Upper lobe of left lung (tissue), 4 donors: Measurements from ENCODE around the gene SLC6A16.

Experiments
- CTCF ChIP-seq, 6 experiments: fragments of 450-650 bp in 4 of 6; fragments of 200-600 bp in 2 of 6; sonication (generic) in 2 of 6; IDR thresholded peaks; one replicate each; pipeline ENCODE4 v1.5.1; 2016 to 2019; ENCODE audit warnings: antibody characterized with exemption in 6 of 6
- POLR2A ChIP-seq, 4 donors: fragments of 450-650 bp; IDR thresholded peaks; one replicate each; pipeline ENCODE4 v1.5.1; 2016 to 2017; ENCODE audit warnings: antibody characterized with exemption in 4 of 4, mild to moderate bottlenecking in 2 of 4
- POLR2AphosphoS5 ChIP-seq, 2 donors: sonication (generic); formaldehyde crosslinking; IDR thresholded peaks; one replicate each; pipeline ENCODE4 v1.5.1; 2017; ENCODE audit warnings: antibody characterized with exemption in 2 of 2

DNA sequence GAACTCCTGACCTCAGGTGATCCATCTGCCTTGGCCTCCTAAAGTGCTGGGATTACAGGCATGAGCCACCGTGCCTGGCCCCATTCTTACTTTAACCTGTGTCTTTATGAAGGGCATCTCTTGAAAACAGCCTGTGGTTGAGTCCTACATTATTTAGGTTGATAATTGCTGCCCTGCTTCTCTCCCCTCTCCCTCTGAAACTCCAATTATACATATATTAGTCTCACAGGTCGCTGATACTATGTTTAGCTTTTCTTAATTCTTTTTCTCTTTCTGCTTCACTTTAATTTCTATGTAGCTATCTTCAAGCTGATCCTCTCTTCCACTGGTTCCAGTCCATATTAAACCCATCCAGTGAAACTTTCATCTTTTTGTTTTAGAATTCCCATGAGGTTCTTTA, 75.1 kb downstream of the SLC6A16 start:
- TF ChIP-seq CTCF (IDR thresholded peaks at IDR 0.05): no peak
- no peak for TF ChIP-seq POLR2A (IDR thresholded peaks at IDR 0.05)
- no peak for TF ChIP-seq POLR2AphosphoS5 (IDR thresholded peaks at IDR 0.05)
